GM12801 (cell line): Measurements from ENCODE around the gene ITGB7.

Experiments used
- CTCF ChIP-seq: IDR thresholded peaks from one replicate; pipeline ENCODE4 v1.5.1; 2011; ENCODE audit warnings: control low read depth; ENCODE audit not compliant: insufficient read length; ENCODE audit errors: extremely low read depth

ITGB7 gene

GRCh38 chr12:53219292-53219955 lies 12.4 kb upstream of the ITGB7 start:
- no peak for TF ChIP-seq CTCF

- no peak for TF ChIP-seq CTCF
These were observed 11.7 kb upstream of the ITGB7 start for GRCh38 chr12:53218551-53219291.

GRCh38 chr12:53217931-53218307 lies 10.9 kb upstream of the ITGB7 start:
- no peak for TF ChIP-seq CTCF

GRCh38 chr12:53217051-53217930 lies 10.2 kb upstream of the ITGB7 start:
- no peak for TF ChIP-seq CTCF

GRCh38 chr12:53215497-53215896 lies 8.4 kb upstream of the ITGB7 start:
- TF ChIP-seq CTCF = no peak

GRCh38 chr12:53214687-53215455 lies 7.8 kb upstream of the ITGB7 start:
- TF ChIP-seq CTCF = no peak
